IMR-90 (cell line): Measurements from ENCODE around the gene SUCLA2.

ENCODE experiments used
- BHLHE40 ChIP-seq: fragments of 150-350 bp; IDR thresholded peaks from 2 replicates; pipeline ENCODE4 v1.6.1; 2016; ENCODE audit warnings: mild to moderate bottlenecking, low read depth, low read length
- CEBPB ChIP-seq: IDR thresholded peaks from 2 replicates; pipeline ENCODE4 v1.6.1; 2012; ENCODE audit warnings: low read depth, low read length, improper control_type of control experiment
- CHD1 ChIP-seq: IDR thresholded peaks from 2 replicates; pipeline ENCODE4 v1.6.1; 2012; ENCODE audit warnings: low read depth, low read length, improper control_type of control experiment
- ELK1 ChIP-seq: fragments of 150-350 bp; IDR thresholded peaks from 2 replicates; pipeline ENCODE4 v1.6.1; 2016; ENCODE audit warnings: low read depth, mild to moderate bottlenecking, low read length, moderate library complexity, borderline replicate concordance
- FOS ChIP-seq: fragments of 150-350 bp; IDR thresholded peaks from 2 replicates; pipeline ENCODE4 v1.6.1; 2016; ENCODE audit warnings: low read depth, low read length
- MXI1 ChIP-seq: IDR thresholded peaks from 2 replicates; pipeline ENCODE4 v1.6.1; 2012; ENCODE audit warnings: low read depth, mild to moderate bottlenecking, low read length, moderate library complexity, borderline replicate concordance
- POLR2A ChIP-seq: IDR thresholded peaks from 2 replicates; pipeline ENCODE4 v1.6.1; 2012; ENCODE audit warnings: mild to moderate bottlenecking, low read depth, low read length
- RFX5 ChIP-seq: IDR thresholded peaks from 2 replicates; pipeline ENCODE4 v1.8.0; 2012; ENCODE audit warnings: low read depth, mild to moderate bottlenecking, low read length, moderate library complexity
- SMC3 ChIP-seq: fragments of 150-350 bp; IDR thresholded peaks from 2 replicates; pipeline ENCODE4 v1.6.1; 2016; ENCODE audit warnings: low read depth, mild to moderate bottlenecking, antibody characterized with exemption, low read length, moderate library complexity
- TF ChIP-seq, protein P1 (sequence below): conservative IDR thresholded peaks from 2 replicates; pipeline ENCODE4 v1.5.1; 2012; ENCODE audit warnings: mild to moderate bottlenecking, low read depth, low read length, improper control_type of control experiment

- TF ChIP-seq, protein P1, sequence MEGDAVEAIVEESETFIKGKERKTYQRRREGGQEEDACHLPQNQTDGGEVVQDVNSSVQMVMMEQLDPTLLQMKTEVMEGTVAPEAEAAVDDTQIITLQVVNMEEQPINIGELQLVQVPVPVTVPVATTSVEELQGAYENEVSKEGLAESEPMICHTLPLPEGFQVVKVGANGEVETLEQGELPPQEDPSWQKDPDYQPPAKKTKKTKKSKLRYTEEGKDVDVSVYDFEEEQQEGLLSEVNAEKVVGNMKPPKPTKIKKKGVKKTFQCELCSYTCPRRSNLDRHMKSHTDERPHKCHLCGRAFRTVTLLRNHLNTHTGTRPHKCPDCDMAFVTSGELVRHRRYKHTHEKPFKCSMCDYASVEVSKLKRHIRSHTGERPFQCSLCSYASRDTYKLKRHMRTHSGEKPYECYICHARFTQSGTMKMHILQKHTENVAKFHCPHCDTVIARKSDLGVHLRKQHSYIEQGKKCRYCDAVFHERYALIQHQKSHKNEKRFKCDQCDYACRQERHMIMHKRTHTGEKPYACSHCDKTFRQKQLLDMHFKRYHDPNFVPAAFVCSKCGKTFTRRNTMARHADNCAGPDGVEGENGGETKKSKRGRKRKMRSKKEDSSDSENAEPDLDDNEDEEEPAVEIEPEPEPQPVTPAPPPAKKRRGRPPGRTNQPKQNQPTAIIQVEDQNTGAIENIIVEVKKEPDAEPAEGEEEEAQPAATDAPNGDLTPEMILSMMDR = no peak
- no peak for TF ChIP-seq RFX5
- TF ChIP-seq CEBPB = no peak
- no peak for TF ChIP-seq ELK1
- TF ChIP-seq POLR2A = no peak
- no peak for TF ChIP-seq MXI1
- no peak for TF ChIP-seq SMC3
- TF ChIP-seq CHD1 = no peak
- TF ChIP-seq FOS = no peak
- no peak for TF ChIP-seq BHLHE40
These were observed 27.0 kb upstream of the SUCLA2 start for GRCh38 chr13:48028066-48028465.
